Dedifferentiated amniotic fluid mesenchymal stem cell (primary cell): ENCODE data around the gene CFAP46.
"Not testable (repeated sequence)": the region's sequence is repeated elsewhere in the genome, so short reads cannot be mapped to it uniquely, and the experiment has no call there.

Experiments
- DNase-seq: peaks from one replicate; pipeline ENCODE4 v3.0.0-alpha.2; 2016; ENCODE audit errors: extremely low spot score

CFAP46 gene

GRCh38 chr10:132912713-132913558 is 29.4 kb downstream of the CFAP46 start:
- DNase-seq, result no peak

DNA sequence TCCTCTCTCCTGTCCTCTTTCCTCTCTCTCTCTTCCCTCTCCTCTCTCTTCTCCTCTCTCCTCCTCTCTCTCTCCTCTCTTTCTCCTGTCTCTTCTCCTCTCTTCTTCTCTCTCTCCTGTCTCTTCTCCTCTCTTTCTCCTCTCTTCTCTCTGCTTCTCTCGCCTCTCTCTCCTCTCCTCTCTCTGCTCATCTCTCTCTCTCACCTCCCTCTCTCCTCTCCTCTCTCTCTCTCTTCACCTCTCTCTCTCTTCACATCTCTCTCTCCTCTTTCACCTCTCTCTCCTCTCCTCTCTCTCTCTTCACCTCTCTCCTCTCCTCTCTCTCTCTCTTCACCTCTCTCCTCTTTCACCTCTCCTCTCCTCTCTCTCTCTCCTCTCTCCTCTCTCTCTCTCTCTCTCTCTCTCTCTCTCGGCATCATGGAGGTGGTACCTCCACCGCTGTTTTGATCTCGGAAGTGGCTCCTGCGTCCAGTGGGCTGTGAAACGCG is 30.1 kb downstream of the CFAP46 start:
- DNase-seq, result no peak

DNA sequence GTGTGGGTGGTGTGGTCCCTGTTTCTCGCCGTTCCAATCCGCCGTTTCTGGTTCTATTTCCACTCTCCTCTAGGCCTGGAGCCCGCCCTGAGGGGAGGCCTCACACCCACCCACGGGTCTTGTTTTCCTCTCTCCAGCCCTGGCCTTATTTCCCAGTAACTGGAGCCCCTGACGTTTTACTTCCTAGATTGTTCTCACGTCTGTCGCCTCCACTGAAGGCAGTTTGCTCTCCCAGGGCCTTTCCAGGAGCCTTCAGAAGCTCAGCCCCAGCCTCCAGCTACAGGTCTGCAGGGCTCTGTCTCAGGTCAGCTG is 30.6 kb downstream of the CFAP46 start:
- no peak for DNase-seq

DNA sequence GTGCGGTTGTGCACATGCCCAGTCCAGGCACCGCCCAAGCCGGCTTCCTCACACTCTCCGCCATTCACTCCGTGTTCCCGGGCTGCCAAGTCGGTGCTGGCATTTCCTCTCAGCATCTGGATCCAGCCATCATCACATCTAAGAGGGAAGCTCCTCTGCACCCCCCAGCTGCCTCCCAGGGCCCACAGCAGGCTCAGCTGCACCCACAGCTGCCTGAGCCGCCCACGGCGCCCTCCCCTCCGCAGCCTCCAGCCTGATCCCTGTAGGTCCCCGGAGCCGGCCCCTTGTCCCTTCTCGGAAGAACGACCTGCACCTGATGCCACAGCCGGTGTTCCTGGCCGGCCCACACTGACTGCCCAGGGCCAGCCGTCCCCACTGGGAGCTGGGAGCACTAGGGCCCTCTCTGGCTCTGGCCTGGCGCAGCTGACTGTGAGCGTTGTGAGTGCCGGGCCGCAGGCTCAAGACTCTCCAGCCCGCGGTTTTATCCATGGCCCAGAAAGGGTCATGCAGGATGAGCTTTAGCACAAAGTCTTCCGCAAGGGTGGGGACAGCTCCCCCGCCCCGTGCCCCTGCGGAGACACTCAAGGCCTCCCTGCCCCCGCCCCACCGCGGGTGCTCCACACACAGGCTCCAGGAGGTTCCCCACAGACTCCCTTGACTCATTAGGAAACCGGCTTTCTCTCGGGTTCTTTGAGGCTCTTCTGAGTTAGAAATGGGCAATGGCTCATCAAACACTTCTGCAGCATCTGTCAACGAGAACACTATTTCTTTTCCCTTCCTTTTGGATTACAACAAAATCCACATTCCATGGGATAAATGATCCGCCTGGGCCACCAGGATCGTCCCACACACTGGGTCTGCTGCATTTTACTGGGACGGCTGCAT is 31.2 kb downstream of the CFAP46 start:
- DNase-seq, result no peak

DNA sequence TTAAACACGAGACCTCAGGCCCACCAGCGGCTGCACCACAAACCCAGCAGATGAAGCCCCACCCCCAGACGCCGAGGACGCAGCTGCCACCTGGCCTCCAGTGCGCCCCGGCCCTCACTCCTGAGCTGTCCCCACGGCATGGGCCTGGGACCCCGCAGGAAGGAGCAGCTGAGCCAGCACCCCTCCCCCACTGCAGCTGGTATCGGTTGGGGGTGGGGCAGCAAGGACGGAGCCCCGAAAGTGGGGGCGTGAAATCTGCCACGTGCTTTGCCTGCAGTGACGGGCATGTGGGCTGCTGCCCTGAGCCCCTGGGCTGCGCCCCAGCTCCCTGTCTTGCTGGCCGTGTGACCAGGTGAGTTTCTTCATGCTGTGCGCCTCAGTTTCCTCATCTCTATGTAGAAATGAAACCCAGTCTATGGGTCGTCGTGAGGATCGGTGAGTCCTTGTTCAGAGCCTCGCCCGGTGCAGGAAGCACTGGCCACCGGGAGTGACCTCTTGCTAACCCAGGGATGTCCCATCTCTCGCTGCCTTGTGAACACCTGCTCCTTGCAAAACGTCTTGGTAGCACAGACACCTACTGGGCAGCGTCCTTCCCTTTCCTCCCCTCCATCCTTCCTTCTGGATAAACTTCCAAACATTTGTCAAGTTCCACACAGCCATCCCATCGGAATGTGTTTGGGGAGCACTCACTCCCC is 32.0 kb downstream of the CFAP46 start:
- no peak for DNase-seq

DNA sequence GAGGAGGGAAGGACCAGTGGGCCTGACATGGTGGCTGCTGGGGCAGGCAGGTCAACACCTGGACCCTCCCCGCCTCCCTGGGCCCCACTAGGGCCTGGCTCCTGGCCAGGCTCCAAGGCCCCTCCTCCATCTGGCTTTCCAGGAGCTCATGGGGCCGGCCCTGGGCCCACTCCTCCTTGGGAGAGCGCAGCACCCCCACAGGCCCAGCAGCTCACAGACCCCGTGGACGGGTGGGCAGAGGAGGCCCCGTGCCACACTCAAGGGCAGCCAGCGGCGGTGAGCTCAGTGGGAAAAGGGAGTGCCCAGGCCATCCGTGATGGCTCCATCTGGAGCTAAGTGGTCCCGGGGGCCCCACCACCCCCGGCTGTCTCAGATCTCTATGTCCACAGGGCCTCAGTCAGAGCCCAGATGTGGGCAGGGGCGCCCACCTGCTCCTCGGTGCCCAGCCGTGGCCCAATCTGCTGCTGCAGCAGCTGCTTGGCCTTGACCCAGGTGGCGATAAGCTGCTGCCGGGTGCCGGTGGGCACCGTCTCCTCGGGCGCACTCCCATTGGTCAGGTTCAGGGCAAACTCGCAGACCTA is 32.8 kb downstream of the CFAP46 start:
- no peak for DNase-seq

DNA sequence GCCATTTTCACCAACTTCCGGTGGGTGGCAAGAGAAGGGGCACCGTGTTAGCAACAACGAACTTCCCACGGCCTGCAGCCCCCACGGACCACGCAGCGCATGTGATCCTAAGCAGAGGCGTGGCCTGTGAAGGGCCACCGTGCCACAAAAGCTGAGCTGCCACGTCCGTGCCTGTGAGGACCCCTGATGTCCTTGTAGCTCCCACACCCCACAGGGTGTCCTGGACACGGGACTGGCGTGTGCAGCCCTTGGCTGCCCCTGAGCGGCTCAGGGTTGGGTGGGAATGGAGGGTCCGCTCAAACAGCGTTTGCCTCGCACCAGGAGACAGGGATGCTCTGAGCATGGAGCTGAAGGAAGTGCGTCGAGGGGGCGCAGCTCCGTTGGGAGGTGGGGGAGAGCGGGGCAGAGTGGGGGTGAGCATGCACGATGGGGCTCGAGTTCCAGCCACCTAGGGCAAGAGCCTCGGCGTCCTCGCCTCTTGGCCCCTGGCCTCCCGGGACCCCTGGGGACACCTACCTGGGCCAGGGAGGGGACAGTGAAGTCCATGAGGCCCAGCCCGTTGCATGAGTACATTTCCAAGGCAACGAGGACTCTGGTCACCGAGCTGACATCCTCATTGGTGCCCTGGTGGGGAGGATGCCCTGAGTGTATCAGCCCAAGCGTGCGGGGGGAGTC is 33.6 kb downstream of the CFAP46 start:
- no peak for DNase-seq

DNA sequence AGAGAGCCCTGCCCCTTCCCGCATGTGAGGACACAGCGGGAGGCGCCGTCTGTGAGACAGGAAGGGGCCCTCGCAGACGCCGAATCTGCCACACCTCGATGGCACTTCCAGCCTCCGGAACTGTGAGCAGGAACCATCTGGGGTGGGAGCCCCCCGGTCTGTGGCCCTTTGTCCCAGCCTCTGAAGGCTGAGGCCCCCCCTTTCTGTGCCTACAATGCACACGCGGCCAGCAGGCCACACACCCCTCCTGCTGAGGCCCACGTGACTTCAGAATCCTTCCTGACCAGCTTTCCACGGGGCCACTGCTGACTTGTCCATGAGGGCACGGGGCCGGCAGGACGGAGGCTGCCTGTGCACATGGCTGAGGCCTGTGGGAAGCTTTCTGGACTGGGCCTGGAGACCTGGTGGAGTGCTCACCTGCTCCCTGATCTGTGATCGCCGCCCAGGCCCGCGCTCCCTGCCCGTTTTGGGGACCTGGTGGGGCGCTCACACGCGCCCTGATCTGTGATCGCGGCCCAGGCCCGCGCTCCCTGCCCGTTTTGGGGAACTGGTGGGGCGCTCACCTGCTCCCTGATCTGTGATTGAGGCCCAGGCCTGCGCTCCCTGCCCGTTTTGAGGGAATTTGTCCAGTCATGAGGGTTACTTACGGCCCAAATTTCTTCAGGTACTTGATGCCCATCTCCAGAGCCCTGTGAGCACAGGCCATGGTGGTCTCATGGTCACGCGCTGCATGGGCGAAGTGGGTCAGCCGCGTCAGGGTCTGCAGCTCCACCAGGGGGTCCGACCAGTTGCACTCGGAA is 34.3 kb downstream of the CFAP46 start:
- no peak for DNase-seq

DNA sequence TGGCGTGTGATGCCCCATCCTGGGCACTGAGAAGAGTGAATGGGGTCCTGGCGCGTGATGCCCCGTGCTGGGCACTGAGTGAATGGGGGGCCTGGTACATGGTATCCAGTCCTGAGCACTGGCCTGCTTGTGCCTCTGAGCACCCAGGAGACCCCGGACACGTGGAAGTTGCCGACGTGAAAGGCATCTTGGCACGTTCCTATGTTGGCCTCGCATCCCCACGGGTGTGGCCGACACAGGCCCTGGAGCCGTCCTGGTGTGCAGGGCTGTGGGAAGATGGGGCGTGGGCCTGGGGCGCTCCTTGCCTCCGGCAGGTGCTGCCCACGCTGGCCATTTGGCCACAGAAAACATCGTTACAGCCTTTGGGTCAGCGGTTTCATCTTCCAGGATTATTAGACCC is 35.5 kb downstream of the CFAP46 start:
- no peak for DNase-seq

- DNase-seq, result no peak
Observed at GRCh38 chr10:132906106-132906505, 36.3 kb downstream of the CFAP46 start.

GRCh38 chr10:132905661-132906060 is 36.7 kb downstream of the CFAP46 start:
- no peak for DNase-seq

DNA sequence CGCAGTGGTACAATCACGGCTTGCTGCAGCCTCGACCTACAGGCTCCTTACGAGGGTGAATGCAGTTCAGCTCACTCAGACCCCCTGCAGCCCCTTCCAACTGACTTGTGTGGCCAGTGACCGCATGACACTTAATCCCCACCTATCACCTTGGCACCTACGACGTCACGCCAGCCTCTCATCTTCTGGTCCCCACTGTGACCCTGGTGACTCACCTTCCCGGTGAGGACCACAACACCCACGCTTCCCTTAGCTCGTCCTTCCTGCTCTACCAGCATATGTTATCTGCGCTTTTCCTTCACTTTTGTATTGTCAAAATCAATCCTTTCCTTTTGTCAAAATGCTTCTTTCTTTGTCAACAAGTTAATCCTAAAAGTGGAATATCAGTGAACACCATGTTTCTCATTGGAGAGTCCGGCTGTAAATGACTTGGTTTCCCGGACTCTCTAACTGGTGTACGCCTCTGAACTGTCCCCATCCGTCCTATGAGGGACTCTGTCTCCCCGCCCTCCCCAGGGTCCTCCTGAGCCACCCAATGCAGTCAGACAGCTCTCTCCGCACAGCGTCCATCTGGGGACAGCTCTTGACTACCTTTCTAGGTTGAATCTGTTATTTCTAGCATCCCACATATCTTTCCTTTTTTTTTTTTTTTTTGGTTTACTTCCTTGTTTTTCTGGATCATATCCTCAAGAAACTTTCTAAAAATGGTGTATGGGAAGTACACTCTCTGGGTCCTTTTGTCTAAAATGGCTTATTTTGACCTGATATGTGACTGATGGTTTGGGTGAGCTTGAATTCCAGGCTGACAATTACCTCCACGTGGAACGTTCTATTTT is 37.3 kb downstream of the CFAP46 start:
- DNase-seq, result no peak

DNA sequence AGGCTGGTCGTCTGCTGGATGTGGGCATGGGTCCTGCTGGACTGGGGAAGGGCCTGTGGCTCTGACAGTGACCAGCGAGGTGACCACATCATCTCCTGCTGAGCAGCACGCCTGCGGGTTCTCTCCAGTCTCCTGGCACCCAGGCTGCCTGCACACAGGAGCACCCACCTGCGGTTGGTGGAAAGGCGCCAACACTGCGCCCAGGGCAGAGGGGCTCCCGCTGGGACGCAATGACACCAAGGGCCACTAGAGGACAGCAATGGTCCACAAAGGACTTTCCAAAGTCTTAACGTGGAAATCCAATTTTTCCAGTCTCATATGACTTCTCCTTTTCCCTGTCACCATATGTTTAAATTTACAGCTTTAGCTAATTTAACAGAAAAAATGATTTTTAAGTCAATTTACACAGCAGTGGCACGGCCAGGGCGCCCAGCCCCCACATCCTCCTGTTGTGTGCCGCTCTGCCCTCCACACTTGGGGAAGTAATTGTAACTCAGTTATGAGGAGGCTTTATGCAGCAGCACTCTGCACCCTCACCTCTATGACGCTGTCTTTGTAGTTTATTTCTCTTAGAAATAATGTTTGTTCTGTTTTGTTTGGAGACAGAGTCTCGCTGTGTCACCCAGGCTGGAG is 38.1 kb downstream of the CFAP46 start:
- no peak for DNase-seq

DNA sequence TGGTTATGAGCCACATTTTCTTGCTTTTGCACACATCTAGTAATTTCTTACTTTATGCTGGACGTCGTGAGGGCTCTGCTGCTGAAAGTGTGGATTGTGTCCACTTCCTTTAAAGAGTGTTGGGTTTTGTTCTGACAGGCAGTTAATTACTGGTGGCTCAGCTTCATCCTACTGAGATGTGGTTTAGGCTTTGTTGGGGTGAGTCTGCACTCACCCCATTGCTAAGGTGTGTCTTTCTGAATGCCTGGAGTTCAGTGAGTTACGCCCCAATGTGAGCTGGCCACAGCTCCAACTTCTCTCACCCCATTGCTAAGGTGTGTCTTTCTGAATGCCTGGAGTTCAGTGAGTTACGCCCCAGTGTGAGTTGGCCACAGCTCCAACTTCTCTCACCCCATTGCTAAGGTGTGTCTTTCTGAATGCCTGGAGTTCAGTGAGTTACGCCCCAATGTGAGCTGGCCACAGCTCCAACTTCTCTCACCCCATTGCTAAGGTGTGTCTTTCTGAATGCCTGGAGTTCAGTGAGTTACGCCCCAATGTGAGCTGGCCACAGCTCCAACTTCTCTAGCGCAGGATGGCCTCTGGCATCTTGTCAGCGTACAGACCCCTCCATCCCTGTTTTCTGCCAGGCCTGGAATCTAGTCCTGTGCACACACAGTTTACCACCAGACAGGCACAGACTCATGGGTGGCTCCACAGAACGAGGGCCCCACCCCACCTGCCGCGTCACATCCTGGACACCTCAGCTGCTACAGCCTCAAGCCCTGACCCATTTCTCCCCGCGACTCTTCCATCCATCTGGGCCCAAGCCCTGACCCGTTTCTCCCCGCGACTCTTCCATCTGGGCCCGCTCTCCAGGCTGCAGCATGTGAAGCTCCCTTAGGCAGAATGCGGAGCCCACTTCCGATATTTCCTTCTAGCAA is 39.5 kb downstream of the CFAP46 start:
- DNase-seq, result not testable (repeated sequence)

DNA sequence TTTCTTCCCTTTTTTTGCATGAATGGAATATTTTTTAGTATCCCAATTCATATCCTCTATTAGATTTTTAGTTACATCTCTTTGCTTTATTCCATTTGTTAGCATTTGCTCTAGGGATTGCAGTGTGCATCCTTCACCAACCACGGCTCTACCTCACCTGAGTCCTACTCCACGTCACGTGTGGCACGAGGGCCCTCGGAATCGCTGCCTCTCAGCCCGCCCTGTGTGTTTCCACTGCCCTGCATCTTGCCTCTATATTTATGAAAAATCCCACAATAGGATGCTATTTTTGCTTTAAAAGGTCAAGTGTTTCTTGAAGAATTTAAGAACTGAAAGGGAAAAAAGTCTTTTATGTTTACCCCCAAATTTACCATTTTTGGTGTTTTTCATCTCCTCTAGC is 41.0 kb downstream of the CFAP46 start:
- no peak for DNase-seq

DNA sequence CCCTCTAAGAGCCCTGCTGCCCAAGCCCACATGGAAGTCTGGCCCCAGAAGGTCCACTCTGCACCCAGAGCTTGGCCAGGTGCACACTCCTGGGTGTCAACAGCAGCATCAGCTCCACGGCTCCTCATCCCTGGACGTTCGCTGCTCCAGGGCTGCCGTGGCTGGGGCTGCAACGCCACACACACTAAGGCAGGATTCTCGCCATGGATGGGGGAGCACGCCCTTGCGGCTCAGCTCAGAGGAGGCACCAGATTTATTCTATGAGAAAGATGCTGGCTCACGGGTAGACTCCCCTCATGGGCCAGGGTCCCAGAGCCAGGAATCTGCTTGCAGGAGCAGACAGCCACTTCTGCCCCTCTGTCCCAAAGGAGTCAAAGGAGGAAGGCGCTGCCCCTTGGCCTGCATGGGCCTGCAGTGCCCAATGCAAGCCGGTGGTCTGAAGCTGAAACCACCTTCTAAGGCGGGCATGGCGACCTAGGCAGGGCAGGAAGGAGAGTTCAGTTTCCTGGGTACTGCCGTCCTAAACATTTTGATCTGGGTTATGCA is 42.1 kb downstream of the CFAP46 start:
- DNase-seq, result no peak

- DNase-seq, result no peak
Observed at GRCh38 chr10:132899751-132900065, 42.7 kb downstream of the CFAP46 start.
